SU-DHL-6 (cell line): Measurements from ENCODE around the gene SLCO4A1.

Experiments used
- H2AFZ ChIP-seq: fragments of 200-600 bp; sonication (generic); 2 replicates; pipeline ENCODE4 v1.6.1; 2014; ENCODE audit warnings: low read depth, mild to moderate bottlenecking, moderate library complexity, mixed read lengths, antibody characterized with exemption, low read length; ENCODE audit not compliant: severe bottlenecking
- H3F3A ChIP-seq: fragments of 200-600 bp; shearing (Covaris generic); 2 replicates; pipeline ENCODE4 v1.6.0; 2016; ENCODE audit warnings: antibody characterized with exemption, mild to moderate bottlenecking; ENCODE audit not compliant: insufficient read depth
- H3K27ac ChIP-seq: fragments of 200-600 bp; sonication (generic); 2 replicates; pipeline ENCODE4 v1.5.1; 2016; ENCODE audit warnings: low read depth, mild to moderate bottlenecking, low read length, moderate library complexity, mixed read lengths
- H3K27me3 ChIP-seq: fragments of 200-600 bp; sonication (generic), shearing (Covaris generic); 2 replicates; pipeline ENCODE4 v1.6.0; 2014; ENCODE audit warnings: mild to moderate bottlenecking, low read length
- H3K36me3 ChIP-seq: fragments of 200-600 bp; sonication (generic); 2 replicates; pipeline ENCODE4 v1.6.1; 2014; ENCODE audit warnings: mild to moderate bottlenecking, low read length, mixed read lengths
- H3K4me2 ChIP-seq: fragments of 300-600, 200-600 bp; shearing (Covaris generic), sonication (generic); 2 replicates; pipeline ENCODE4 v1.6.0; 2014; ENCODE audit warnings: low read length, low read depth, mild to moderate bottlenecking; ENCODE audit not compliant: poor library complexity, severe bottlenecking
- H3K4me3 ChIP-seq: fragments of 200-600 bp; sonication (generic); 2 replicates; pipeline ENCODE4 v1.5.1; 2014; ENCODE audit warnings: antibody characterized with exemption, low read length, mild to moderate bottlenecking, mixed read lengths; ENCODE audit not compliant: insufficient read depth, poor library complexity, severe bottlenecking
- H3K79me2 ChIP-seq: fragments of 200-600 bp; sonication (generic); 2 replicates; pipeline ENCODE4 v1.6.1; 2014; ENCODE audit warnings: mild to moderate bottlenecking, low read length, moderate library complexity; ENCODE audit not compliant: insufficient read depth
- H3K9ac ChIP-seq: fragments of 200-600 bp; sonication (generic); 2 replicates; pipeline ENCODE4 v1.7.0; 2014; ENCODE audit warnings: mild to moderate bottlenecking, low read length
- H3K9me2 ChIP-seq: fragments of 200-600 bp; sonication (generic); replicated peaks from 2 replicates; pipeline ENCODE4 v1.6.1; 2014; ENCODE audit warnings: low read length; ENCODE audit not compliant: insufficient read depth
- H3K9me3 ChIP-seq: fragments of 200-600 bp; sonication (generic); 2 replicates; pipeline ENCODE4 v1.6.1; 2014; ENCODE audit warnings: low read length, mixed read lengths; ENCODE audit not compliant: insufficient read depth
- H4K20me1 ChIP-seq: fragments of 200-600 bp; sonication (generic); 2 replicates; pipeline ENCODE4 v1.6.1; 2014; ENCODE audit warnings: low read depth, mild to moderate bottlenecking, antibody characterized with exemption, low read length, moderate library complexity, mixed read lengths
- CTCF ChIP-seq: fragments of 200-600 bp; sonication (generic); IDR thresholded peaks from one replicate; pipeline ENCODE4 v1.5.1; 2017; ENCODE audit warnings: antibody characterized with exemption, mild to moderate bottlenecking, low read length, moderate library complexity; ENCODE audit not compliant: insufficient read depth, poor library complexity, severe bottlenecking
- EZH2phosphoT487 ChIP-seq: fragments of 200-600 bp; sonication (generic), shearing (Covaris generic); conservative IDR thresholded peaks from 2 replicates; pipeline ENCODE4 v1.6.1; 2018; ENCODE audit warnings: mild to moderate bottlenecking, antibody characterized with exemption, low read length, moderate library complexity, mixed read lengths

Gene SLCO4A1

GRCh38 chr20:62604796-62605195 lies 37.5 kb upstream of the SLCO4A1 start:
- Histone ChIP-seq H3K9ac (no peak overlapping the region), H3K36me3 (no peaks in the 10 kb centered on the region), H3F3A (no peaks in the 10 kb centered on the region), H3K79me2 (no peaks in the 10 kb centered on the region), H3K27ac (no peak overlapping the region), H3K9me2 (no peaks in the 10 kb centered on the region), H2AFZ (no peak overlapping the region), H4K20me1 (no peaks in the 10 kb centered on the region), H3K4me2 (no peak overlapping the region), H3K9me3 (no peaks in the 10 kb centered on the region), H3K27me3 (no peaks in the 10 kb centered on the region; the same call in 1 of the 2 replicates), H3K4me3 (no peak overlapping the region)
- TF ChIP-seq EZH2phosphoT487: no peak
- no peak for TF ChIP-seq CTCF

- H3K79me2 ChIP-seq: no peaks in the 10 kb centered on the region
- H2AFZ ChIP-seq: no peak overlapping the region
- H3F3A ChIP-seq: no peaks in the 10 kb centered on the region
- H4K20me1 ChIP-seq: no peaks in the 10 kb centered on the region
- no peaks in the 10 kb centered on the region for H3K27me3 ChIP-seq
- H3K4me3 ChIP-seq: no peak overlapping the region
- no peaks in the 10 kb centered on the region for H3K9me3 ChIP-seq
- TF ChIP-seq EZH2phosphoT487 (no peak), CTCF (no peak)
- no peak overlapping the region for H3K9ac ChIP-seq
- H3K9me2 ChIP-seq: no peaks in the 10 kb centered on the region
- no peak overlapping the region for H3K27ac ChIP-seq
- no peak overlapping the region for H3K4me2 ChIP-seq
- H3K36me3 ChIP-seq: no peaks in the 10 kb centered on the region
Observed at GRCh38 chr20:62605236-62605943, 36.9 kb upstream of the SLCO4A1 start.

DNA sequence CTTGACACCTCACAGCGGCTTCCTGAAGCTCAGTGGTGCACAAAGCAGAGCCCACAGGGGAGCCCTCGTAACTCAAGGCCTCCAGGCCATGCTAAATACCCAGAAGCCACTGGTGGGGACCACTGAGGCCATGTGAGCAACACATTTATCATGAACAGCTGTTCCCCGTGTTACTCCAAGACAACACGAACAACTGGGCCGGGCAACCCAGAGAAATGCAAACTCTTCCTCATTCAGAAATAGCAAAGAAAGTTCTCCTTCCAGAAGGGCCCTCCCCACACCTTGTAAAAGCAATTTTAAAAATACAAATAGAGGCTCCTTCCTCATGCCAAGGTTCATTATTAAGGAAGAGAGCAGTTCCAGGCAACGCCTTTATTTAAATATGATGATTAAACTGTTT lies 36.3 kb upstream of the SLCO4A1 start:
- H3K27ac ChIP-seq: no peak overlapping the region
- no peak overlapping the region for H3K4me2 ChIP-seq

More for the DNA sequence above, 36.3 kb upstream of the SLCO4A1 start:
- H3K27me3 ChIP-seq: no peaks in the 10 kb centered on the region
- no peaks in the 10 kb centered on the region for H3F3A ChIP-seq
- no peaks in the 10 kb centered on the region for H4K20me1 ChIP-seq
- no peak overlapping the region for H3K4me3 ChIP-seq
- H3K9me2 ChIP-seq: no peaks in the 10 kb centered on the region
- TF ChIP-seq CTCF: no peak
- H3K79me2 ChIP-seq: no peaks in the 10 kb centered on the region
- H3K36me3 ChIP-seq: no peaks in the 10 kb centered on the region
- H2AFZ ChIP-seq: no peak overlapping the region
- no peaks in the 10 kb centered on the region for H3K9me3 ChIP-seq
- H3K9ac ChIP-seq: no peak overlapping the region
